Measurements from ENCODE around the gene LTBP3.

DNA sequence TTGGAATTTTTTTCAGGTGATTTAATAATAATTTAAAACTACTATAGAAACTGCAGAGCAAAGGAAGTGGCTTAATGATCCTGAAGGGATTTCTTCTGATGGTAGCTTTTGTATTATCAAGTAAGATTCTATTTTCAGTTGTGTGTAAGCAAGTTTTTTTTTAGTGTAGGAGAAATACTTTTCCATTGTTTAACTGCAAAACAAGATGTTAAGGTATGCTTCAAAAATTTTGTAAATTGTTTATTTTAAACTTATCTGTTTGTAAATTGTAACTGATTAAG lies 55.9 kb downstream of the LTBP3 start:
- TF ChIP-seq, protein P1, sequence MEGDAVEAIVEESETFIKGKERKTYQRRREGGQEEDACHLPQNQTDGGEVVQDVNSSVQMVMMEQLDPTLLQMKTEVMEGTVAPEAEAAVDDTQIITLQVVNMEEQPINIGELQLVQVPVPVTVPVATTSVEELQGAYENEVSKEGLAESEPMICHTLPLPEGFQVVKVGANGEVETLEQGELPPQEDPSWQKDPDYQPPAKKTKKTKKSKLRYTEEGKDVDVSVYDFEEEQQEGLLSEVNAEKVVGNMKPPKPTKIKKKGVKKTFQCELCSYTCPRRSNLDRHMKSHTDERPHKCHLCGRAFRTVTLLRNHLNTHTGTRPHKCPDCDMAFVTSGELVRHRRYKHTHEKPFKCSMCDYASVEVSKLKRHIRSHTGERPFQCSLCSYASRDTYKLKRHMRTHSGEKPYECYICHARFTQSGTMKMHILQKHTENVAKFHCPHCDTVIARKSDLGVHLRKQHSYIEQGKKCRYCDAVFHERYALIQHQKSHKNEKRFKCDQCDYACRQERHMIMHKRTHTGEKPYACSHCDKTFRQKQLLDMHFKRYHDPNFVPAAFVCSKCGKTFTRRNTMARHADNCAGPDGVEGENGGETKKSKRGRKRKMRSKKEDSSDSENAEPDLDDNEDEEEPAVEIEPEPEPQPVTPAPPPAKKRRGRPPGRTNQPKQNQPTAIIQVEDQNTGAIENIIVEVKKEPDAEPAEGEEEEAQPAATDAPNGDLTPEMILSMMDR (conservative IDR thresholded peaks at IDR 0.05; ENCODE audit: low read length): no peak
- no peak for TF ChIP-seq EZH2phosphoT487 (IDR thresholded peaks at IDR 0.05; ENCODE audit: borderline replicate concordance)
